Measurements from ENCODE around the gene BAIAP2L2.
"Not testable (repeated sequence)": the region's sequence is repeated elsewhere in the genome, so short reads cannot be mapped to it uniquely, and the experiment has no call there.

Gene BAIAP2L2

DNA sequence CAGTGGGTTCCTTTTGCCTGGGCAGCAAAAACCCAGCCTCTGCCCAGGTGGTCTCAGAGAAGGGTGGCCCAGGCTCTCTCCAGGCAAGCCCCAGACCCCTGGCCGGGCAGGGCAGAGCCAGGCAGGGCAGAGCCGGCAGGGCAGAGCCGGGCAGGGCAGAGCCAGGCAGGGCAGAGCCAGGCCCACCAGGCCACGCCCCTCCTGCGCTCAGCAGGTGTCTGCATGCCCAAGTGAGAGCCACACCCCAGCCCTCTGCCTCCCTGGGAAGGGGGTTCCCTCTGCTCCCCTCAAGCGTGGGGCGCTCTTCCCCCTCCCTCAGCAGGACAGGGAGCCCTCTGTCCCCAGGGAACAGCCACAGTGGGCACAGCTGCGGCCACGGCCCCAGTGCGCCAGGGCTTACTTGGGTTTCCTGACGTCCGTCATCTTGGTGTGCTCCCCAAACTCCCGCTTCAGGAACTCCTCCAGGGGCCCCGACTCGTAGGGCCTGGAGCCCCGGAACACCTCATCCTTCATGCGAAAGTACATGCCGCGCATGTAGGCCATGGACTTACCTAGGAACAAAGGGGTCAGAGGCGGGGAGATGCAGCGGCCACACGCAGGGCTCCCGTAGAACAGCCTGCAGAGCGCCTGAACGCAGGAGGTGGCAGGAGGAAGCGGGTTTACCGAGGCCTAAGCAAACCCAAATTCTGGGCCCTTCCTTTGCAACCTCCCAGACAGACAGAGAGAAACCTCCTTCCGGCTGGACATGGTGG lies 10.1 kb upstream of the BAIAP2L2 start:
- H3K27ac Mint-ChIP-seq, result peak overlapping the region; percentile 34

GRCh38 chr22:38118747-38119146 lies 8.3 kb upstream of the BAIAP2L2 start:
- peaks cover 11 to 17% of the 10 kb centered on the region in 2 donors for H3K36me3 Mint-ChIP-seq
- H3K27me3 Mint-ChIP-seq; H3K4me3 Mint-ChIP-seq; H3K27ac Mint-ChIP-seq; H3K9me3 Mint-ChIP-seq; DNase-seq; ATAC-seq (replicated peaks): not testable (repeated sequence)
- H3K4me1 Mint-ChIP-seq, result peaks cover 5 to 13% of the 10 kb centered on the region in 2 donors

More for the DNA sequence above, 10.1 kb upstream of the BAIAP2L2 start:
- Mint-ChIP-seq H3K36me3 (peaks cover 5 to 12% of the 10 kb centered on the region in 2 donors), H3K9me3 (no peaks in the 10 kb centered on the region), H3K4me1 (peaks cover 0 to 2% of the 10 kb centered on the region in 2 donors), H3K27me3 (no peaks in the 10 kb centered on the region), H3K4me3 (no peak overlapping the region)
- ATAC-seq (replicated peaks) (no peak), DNase-seq (no peak)

GRCh38 chr22:38118182-38118581 lies 7.7 kb upstream of the BAIAP2L2 start:
- H3K4me1 Mint-ChIP-seq, result peaks cover 5 to 13% of the 10 kb centered on the region in 2 donors
- ATAC-seq (replicated peaks), result no peak
- H3K9me3 Mint-ChIP-seq, result no peaks in the 10 kb centered on the region
- peaks cover 15 to 18% of the 10 kb centered on the region in 2 donors for H3K36me3 Mint-ChIP-seq
- H3K27me3 Mint-ChIP-seq, result no peaks in the 10 kb centered on the region
- no peak overlapping the region for H3K4me3 Mint-ChIP-seq
- DNase-seq, result no peak
- no peak overlapping the region for H3K27ac Mint-ChIP-seq

- DNase-seq; H3K27me3 Mint-ChIP-seq; H3K4me3 Mint-ChIP-seq; H3K27ac Mint-ChIP-seq; H3K9me3 Mint-ChIP-seq; ATAC-seq (replicated peaks): not testable (repeated sequence)
- Mint-ChIP-seq H3K36me3 (peaks cover 18 to 21% of the 10 kb centered on the region in 2 donors), H3K4me1 (peaks cover 3 to 13% of the 10 kb centered on the region in 2 donors)
Measured at GRCh38 chr22:38117556-38117955, 7.1 kb upstream of the BAIAP2L2 start.

DNA sequence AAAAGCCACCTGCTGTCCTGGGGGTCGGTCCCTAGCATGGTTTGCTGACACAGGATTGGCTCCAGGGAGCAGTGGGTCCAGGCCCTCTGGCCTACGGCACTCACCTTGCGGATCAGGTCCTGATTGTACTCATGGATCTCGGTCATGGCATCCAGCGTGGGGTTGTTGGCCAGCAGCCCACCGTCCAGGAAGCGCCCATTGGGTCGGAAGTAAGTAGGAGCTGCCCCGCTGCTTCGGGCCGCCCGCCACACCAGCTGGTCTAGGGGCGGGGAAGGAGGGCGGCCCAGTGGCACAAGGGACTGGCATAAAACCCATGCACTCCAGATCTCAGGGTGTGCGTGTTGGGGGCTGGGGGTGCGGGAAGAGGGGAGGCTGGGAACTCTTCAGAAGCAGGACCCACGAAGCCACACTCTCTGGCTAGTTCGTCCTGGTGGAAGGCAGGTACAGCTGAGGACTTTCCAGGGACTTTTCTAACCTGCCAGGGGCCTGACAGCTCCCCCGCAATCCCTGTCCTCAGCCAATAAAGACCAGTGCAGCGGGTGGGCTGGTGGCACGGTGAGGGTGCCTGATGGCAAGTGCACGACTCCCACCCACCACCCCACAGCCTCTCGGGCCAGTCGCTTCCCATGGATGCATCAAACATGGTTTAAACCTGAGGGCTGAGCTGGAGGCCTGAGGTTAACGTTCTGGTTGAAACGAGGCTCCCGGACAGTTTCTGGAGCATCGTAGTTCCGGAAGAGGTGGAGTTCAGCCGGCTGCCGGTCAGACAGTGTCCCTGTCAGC lies 5.1 kb upstream of the BAIAP2L2 start:
- no peak overlapping the region for H3K27ac Mint-ChIP-seq

GRCh38 chr22:38114484-38115398 lies 4.3 kb upstream of the BAIAP2L2 start:
- Mint-ChIP-seq H3K4me3 (no peak overlapping the region), H3K4me1 (peaks cover 4 to 16% of the 10 kb centered on the region in 2 donors), H3K27ac (no peak overlapping the region), H3K27me3 (peaks cover 0 to 3% of the 10 kb centered on the region in 2 donors), H3K9me3 (peaks cover 0 to 1% of the 10 kb centered on the region in 2 donors), H3K36me3 (peaks cover 20 to 24% of the 10 kb centered on the region in 2 donors)
- ATAC-seq (replicated peaks) (peak; percentile 93 to 97), DNase-seq (peak; percentile 59)

More for the DNA sequence above, 5.1 kb upstream of the BAIAP2L2 start:
- ATAC-seq (replicated peaks) (no peak), DNase-seq (no peak)
- Mint-ChIP-seq H3K9me3 (no peaks in the 10 kb centered on the region), H3K4me1 (peaks cover 3 to 13% of the 10 kb centered on the region in 2 donors), H3K36me3 (peaks cover 18 to 24% of the 10 kb centered on the region in 2 donors), H3K4me3 (no peak overlapping the region), H3K27me3 (no peaks in the 10 kb centered on the region)

GRCh38 chr22:38112381-38112780 lies 1.9 kb upstream of the BAIAP2L2 start:
- ATAC-seq (replicated peaks) (no peak), DNase-seq (no peak)
- peaks cover 0 to 5% of the 10 kb centered on the region in 2 donors for H3K27me3 Mint-ChIP-seq
- no peak overlapping the region for H3K4me3 Mint-ChIP-seq
- peaks cover 5 to 18% of the 10 kb centered on the region in 2 donors for H3K4me1 Mint-ChIP-seq
- peaks cover 24 to 30% of the 10 kb centered on the region in 2 donors for H3K36me3 Mint-ChIP-seq
- H3K9me3 Mint-ChIP-seq, result peaks cover 0 to 2% of the 10 kb centered on the region in 2 donors
- H3K27ac Mint-ChIP-seq, result no peak overlapping the region

DNA sequence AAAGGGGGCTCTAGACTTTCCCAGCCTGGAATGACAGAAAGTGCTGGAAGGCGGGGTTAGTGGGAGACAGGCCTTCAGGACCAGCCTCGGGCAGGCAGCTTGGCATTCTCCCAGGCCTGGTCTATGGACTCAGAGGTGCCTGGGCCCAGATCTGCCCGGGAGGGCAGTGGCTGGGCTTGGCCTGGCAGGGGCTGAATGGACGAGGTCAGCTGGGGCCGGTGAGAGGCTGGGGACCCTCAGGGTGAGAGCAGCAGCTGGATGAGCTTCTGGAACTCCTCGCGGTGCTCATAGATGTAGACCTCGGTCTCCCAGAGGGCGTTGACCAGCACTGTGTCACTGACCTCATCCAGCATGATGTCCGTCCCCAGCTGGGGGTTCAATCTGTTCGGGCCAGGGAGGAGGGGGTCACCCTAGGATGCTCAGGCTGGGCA lies 1.5 kb upstream of the BAIAP2L2 start:
- Mint-ChIP-seq H3K4me1 (peaks cover 5 to 18% of the 10 kb centered on the region in 2 donors), H3K27ac (no peak overlapping the region), H3K36me3 (peaks cover 24 to 30% of the 10 kb centered on the region in 2 donors), H3K4me3 (no peak overlapping the region), H3K27me3 (peaks cover 0 to 5% of the 10 kb centered on the region in 2 donors), H3K9me3 (peaks cover 0 to 2% of the 10 kb centered on the region in 2 donors)
- ATAC-seq (replicated peaks) (no peak), DNase-seq (no peak)

- Mint-ChIP-seq H3K27ac (no peak overlapping the region), H3K4me1 (peaks cover 5 to 18% of the 10 kb centered on the region in 2 donors), H3K27me3 (peaks cover 0 to 5% of the 10 kb centered on the region in 2 donors), H3K9me3 (peaks cover 0 to 2% of the 10 kb centered on the region in 2 donors), H3K36me3 (peaks cover 24 to 30% of the 10 kb centered on the region in 2 donors), H3K4me3 (no peak overlapping the region)
- DNase-seq (no peak), ATAC-seq (replicated peaks) (no peak)
Measured at GRCh38 chr22:38110863-38111852, 674 bp upstream of the BAIAP2L2 start.

DNA sequence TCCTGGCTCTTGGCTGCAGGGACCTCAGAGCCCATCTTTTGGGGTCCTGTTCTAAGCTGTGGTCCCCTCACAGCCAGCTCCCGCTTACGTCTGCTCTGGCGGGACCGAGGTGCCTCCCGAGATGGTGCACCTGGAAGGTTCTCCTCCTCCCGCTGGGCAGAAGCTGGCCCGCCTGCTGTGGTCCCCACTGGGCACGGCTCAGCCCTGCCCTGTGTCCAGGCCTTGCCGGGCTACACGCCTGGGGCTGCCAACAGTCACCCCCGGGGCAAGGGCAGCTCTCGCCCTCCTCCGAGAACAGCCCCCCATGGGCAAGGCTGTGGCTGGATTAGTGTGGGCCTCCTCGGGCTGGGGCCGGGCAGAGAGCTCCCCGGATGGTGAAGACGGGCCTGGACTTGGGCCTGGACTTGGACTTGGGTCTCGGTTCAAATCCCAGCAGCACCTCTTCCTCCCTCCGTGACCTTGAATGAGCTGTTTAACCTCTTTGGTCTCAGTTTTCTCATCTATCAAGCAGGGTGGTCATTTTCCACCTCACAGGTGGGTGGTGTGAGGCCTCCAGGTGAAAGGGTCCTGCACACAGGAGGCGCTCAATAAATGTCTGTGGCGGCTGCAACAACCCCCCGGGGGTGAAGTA lies 998 bp downstream of the BAIAP2L2 start:
- Mint-ChIP-seq H3K9me3 (peaks cover 0 to 2% of the 10 kb centered on the region in 2 donors), H3K27ac (peak overlapping the region; percentile 94), H3K4me1 (peaks cover 4 to 9% of the 10 kb centered on the region in 2 donors), H3K36me3 (peaks cover 16 to 25% of the 10 kb centered on the region in 2 donors), H3K27me3 (peaks cover 0 to 5% of the 10 kb centered on the region in 2 donors), H3K4me3 (peak overlapping the region; percentile 62 to 72)
- peak; percentile 33 to 44 for ATAC-seq (replicated peaks)
- no peak for DNase-seq

GRCh38 chr22:38108561-38109319 lies 1.7 kb downstream of the BAIAP2L2 start:
- Mint-ChIP-seq H3K4me3 (no peak overlapping the region), H3K9me3 (peaks cover 0 to 2% of the 10 kb centered on the region in 2 donors), H3K4me1 (peaks cover 5% of the 10 kb centered on the region in 2 donors), H3K27me3 (peaks cover 0 to 5% of the 10 kb centered on the region in 2 donors), H3K27ac (peak overlapping the region; percentile 75), H3K36me3 (peaks cover 15 to 22% of the 10 kb centered on the region in 2 donors)
- ATAC-seq (replicated peaks) (peak; percentile 43 to 57), DNase-seq (no peak)
